ENCODE data around the gene CPVL.

DNA sequence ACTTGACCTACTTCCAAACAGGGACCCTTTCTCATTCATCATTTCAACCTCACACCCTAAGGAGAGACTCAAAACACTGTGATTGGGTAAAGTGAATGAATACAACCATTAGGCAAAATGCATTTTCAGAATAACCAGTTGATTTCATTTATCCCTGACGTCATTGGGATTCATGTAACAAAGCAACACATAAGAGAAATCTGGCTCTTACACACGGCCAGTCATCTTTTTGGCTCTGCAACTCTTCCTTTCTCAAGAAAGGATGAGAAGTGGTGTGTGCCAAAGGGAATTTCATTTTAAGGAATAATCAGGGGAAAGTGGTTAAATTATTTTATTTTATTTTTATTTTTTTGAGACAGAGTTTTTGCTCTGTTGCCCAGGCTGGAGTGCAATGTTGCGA is 83.1 kb downstream of the CPVL start:
- TF ChIP-seq, protein P1, sequence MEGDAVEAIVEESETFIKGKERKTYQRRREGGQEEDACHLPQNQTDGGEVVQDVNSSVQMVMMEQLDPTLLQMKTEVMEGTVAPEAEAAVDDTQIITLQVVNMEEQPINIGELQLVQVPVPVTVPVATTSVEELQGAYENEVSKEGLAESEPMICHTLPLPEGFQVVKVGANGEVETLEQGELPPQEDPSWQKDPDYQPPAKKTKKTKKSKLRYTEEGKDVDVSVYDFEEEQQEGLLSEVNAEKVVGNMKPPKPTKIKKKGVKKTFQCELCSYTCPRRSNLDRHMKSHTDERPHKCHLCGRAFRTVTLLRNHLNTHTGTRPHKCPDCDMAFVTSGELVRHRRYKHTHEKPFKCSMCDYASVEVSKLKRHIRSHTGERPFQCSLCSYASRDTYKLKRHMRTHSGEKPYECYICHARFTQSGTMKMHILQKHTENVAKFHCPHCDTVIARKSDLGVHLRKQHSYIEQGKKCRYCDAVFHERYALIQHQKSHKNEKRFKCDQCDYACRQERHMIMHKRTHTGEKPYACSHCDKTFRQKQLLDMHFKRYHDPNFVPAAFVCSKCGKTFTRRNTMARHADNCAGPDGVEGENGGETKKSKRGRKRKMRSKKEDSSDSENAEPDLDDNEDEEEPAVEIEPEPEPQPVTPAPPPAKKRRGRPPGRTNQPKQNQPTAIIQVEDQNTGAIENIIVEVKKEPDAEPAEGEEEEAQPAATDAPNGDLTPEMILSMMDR (IDR thresholded peaks at IDR 0.05) = no peak
- no peak for TF ChIP-seq EZH2phosphoT487 (IDR thresholded peaks at IDR 0.05)
- TF ChIP-seq EZH2 (IDR thresholded peaks at IDR 0.05) = no peak

Data from neural progenitor cell (in vitro differentiated cells).